ENCODE data around the gene ZSWIM3.
A peak's percentile ranks its signal among the peaks of the same experiment; 100 is the strongest.

ZSWIM3 gene

GRCh38 chr20:45874576-45874975 is 17.2 kb downstream of the ZSWIM3 start:
- TF ChIP-seq CTCF (conservative IDR thresholded peaks at IDR 0.05) (no peak), ZFX (IDR thresholded peaks at IDR 0.05) (no peak)
- H3K27ac ChIP-seq: no peak overlapping the region

- TF ChIP-seq CTCF (conservative IDR thresholded peaks at IDR 0.05) (no peak), ZFX (IDR thresholded peaks at IDR 0.05) (no peak)
Measured at GRCh38 chr20:45878076-45878761, 20.8 kb downstream of the ZSWIM3 start.

GRCh38 chr20:45880988-45881788 is 23.8 kb downstream of the ZSWIM3 start, which contains the start of gene ZSWIM1:
ZSWIM1 (plus strand) TSS chr20:45881227; CDS start chr20:45882593, 1,366 bp downstream.
- TF ChIP-seq CTCF (conservative IDR thresholded peaks at IDR 0.05) (no peak), ZFX (IDR thresholded peaks at IDR 0.05) (no peak)
- peak within 1 kb of the TSS; percentile 75 for H3K27ac ChIP-seq

More at GRCh38 chr20:45878076-45878761, 20.8 kb downstream of the ZSWIM3 start:
- H3K27ac ChIP-seq: no peak overlapping the region

GRCh38 chr20:45882469-45883099 is 25.2 kb downstream of the ZSWIM3 start:
- TF ChIP-seq ZFX (IDR thresholded peaks at IDR 0.05) (no peak), CTCF (conservative IDR thresholded peaks at IDR 0.05) (no peak)
- H3K27ac ChIP-seq: no peak overlapping the region

- no peak overlapping the region for H3K27ac ChIP-seq
- TF ChIP-seq ZFX (IDR thresholded peaks at IDR 0.05) (no peak), CTCF (conservative IDR thresholded peaks at IDR 0.05) (no peak)
Measured at GRCh38 chr20:45883100-45883469, 25.7 kb downstream of the ZSWIM3 start.

- H3K27ac ChIP-seq: no peak overlapping the region
- TF ChIP-seq ZFX (IDR thresholded peaks at IDR 0.05) (no peak), CTCF (conservative IDR thresholded peaks at IDR 0.05) (no peak)
Measured at GRCh38 chr20:45886590-45887345, 29.4 kb downstream of the ZSWIM3 start.

Measured in C4-2B (cell line).